HG03575 (cell line): ENCODE measurements around the gene MCM8.

Experiments used
- ATAC-seq: cut with Tn5 transposase; IDR thresholded peaks from one replicate; pipeline ENCODE4 v1.9.1; 2021; ENCODE audit not compliant: unreplicated experiment, insufficient number of reproducible peaks, low FRiP score; ENCODE audit errors: extremely low read depth

The MCM8 gene

GRCh38 chr20:5950271-5951031 is at the start of gene MCM8, which contains the start of gene TRMT6:
Gene MCM8 (plus strand): TSS chr20:5950652. CDS start chr20:5952016, 1,364 bp downstream.
Gene TRMT6 (minus strand): TSS chr20:5950533. CDS start chr20:5950405, 128 bp downstream.
- ATAC-seq, result peak; percentile 76

GRCh38 chr20:5900908-5901307 is 49.5 kb upstream of the MCM8 start:
- no peak for ATAC-seq

- no peak for ATAC-seq
These were observed 41.5 kb upstream of the MCM8 start for GRCh38 chr20:5908981-5909380.

GRCh38 chr20:5910186-5910585 is 40.3 kb upstream of the MCM8 start:
- no peak for ATAC-seq

GRCh38 chr20:5913166-5913565 is 37.3 kb upstream of the MCM8 start:
- no peak for ATAC-seq

GRCh38 chr20:5914859-5915258 is 35.6 kb upstream of the MCM8 start:
- no peak for ATAC-seq

- no peak for ATAC-seq
These were observed 31.4 kb upstream of the MCM8 start for GRCh38 chr20:5918856-5919625.

GRCh38 chr20:5919626-5920544 is 30.6 kb upstream of the MCM8 start:
- ATAC-seq, result no peak

GRCh38 chr20:5920581-5920980 is 29.9 kb upstream of the MCM8 start:
- ATAC-seq, result no peak

- no peak for ATAC-seq
These were observed 27.0 kb upstream of the MCM8 start for GRCh38 chr20:5923493-5923892.

GRCh38 chr20:5925551-5925950 is 24.9 kb upstream of the MCM8 start:
- ATAC-seq, result no peak

- no peak for ATAC-seq
These were observed 22.5 kb upstream of the MCM8 start for GRCh38 chr20:5927749-5928462.

GRCh38 chr20:5928836-5929715 is 21.4 kb upstream of the MCM8 start:
- no peak for ATAC-seq

- ATAC-seq, result no peak
These were observed 19.0 kb upstream of the MCM8 start for GRCh38 chr20:5931411-5931810.

GRCh38 chr20:5932796-5933195 is 17.7 kb upstream of the MCM8 start:
- no peak for ATAC-seq

- ATAC-seq, result no peak
These were observed 16.5 kb upstream of the MCM8 start for GRCh38 chr20:5933802-5934436.

- ATAC-seq, result no peak
These were observed 15.1 kb upstream of the MCM8 start for GRCh38 chr20:5935384-5935783.
